Measurements from ENCODE around the gene EPS15. TPM values are rescaled to one million over a fixed set of nuclear protein-coding genes. Genes with fewer than 3 reads are reported as not detected.

EPS15 gene
- total RNA-seq, 1 donor from 2014 or later: 139 TPM

- no peak for DNase-seq
- peaks cover 5% of the 10 kb centered on the region for H3K27me3 Mint-ChIP-seq (ENCODE audit: unreplicated experiment)
- TF ChIP-seq CTCF (IDR thresholded peaks at IDR 0.05; ENCODE audit: partially characterized antibody, unreplicated experiment): no peak
- H3K4me3 Mint-ChIP-seq (ENCODE audit: unreplicated experiment): no peak overlapping the region
- no peaks in the 10 kb centered on the region for H3K9me3 Mint-ChIP-seq (ENCODE audit: unreplicated experiment)
- H3K27ac Mint-ChIP-seq (ENCODE audit: unreplicated experiment): no peak overlapping the region
- H3K4me1 Mint-ChIP-seq (ENCODE audit: low read depth, unreplicated experiment): peaks cover 9% of the 10 kb centered on the region
- H3K36me3 Mint-ChIP-seq (ENCODE audit: unreplicated experiment): peaks cover under 1% of the 10 kb centered on the region
These were observed 214.7 kb downstream of the EPS15 start for GRCh38 chr1:51304360-51304759.

Other genes starting within 250 kb of the EPS15 start
- gene TTC39A, start 188.7 kb downstream of the EPS15 start, total RNA-seq (ENCODE audit: unreplicated experiment): 28.0 TPM
- 84.6 TPM for gene OSBPL9, start 97.8 kb upstream of the EPS15 start, total RNA-seq (ENCODE audit: unreplicated experiment)

Measured in glutamatergic neuron (in vitro differentiated cells).